ENCODE data around the gene CRYL1. TPM values are rescaled to one million over a fixed set of nuclear protein-coding genes. Genes with fewer than 3 reads are reported as not detected.

The CRYL1 gene
- total and polyA plus RNA-seq, 2 of the 8 experiments (the other 6 are each of a cell fraction or from before 2014, with no cell fraction given) = 1.9 to 6.4 TPM

DNA sequence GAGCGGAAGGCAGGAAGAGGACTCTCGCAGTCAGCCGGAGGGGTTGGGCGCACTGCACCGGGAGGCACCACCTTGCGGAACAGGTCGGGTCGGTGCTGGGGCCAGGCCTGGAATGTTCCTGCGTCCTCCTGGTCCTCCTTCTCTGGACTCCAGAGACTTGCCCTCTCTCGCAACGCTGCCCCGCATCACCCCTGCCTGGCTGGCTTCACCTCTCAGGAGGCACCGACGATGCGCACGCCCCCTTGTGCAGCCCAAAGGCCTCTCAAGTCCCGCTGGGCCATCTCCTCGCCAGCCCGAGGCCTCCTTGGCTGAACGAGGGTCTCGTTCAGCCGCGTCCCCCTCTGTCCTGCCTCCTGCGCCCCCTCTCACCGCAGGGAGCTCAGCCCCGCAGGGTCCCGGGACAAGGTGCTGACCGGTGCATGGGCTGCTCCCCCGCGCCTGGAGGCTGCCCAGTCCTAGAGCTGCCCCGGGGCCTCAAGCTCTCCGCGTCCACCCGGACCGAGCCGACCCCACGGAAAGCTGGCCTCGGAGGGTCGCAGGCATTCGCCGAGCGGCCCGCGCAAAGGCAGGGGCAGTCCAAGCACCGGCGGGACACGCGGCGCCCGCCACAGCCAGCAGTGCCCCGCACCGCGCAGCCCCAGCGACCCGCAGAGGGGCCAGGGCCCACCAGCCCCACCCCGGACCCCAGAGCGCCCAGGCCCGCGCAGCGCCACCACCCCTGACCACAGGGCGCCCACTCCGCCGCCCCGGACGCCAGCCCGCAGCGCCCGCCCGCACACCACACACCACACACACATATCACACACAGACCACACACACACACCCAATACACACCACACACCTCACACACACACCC lies 133.8 kb downstream of the CRYL1 start:
- Histone ChIP-seq H3K18ac (ENCODE audit: extremely low read depth, low read length) (no peak overlapping the region), H3K4ac (replicated peaks; ENCODE audit: insufficient read length, low read depth, low read length) (peak overlapping the region; percentile 80), H2AFZ (ENCODE audit: low read length) (no peak overlapping the region), H3K4me1 (replicated peaks in 1 of 4; ENCODE audit: control insufficient read depth in 3 of 4, insufficient read depth in 4 of 4, low read length in 3 of 4) (peaks cover 0 to 3% (median 0%) of the 10 kb centered on the region in 4 experiments; a peak in 1 of 7 replicates), H2BK5ac (ENCODE audit: low read depth, low read length) (no peak overlapping the region), H4K8ac (ENCODE audit: extremely low read depth, insufficient read depth, low read length) (no peak overlapping the region), H3K27me3 (replicated peaks in 1 of 4; ENCODE audit: control insufficient read depth in 3 of 4, extremely low read depth in 1 of 4, insufficient read depth in 3 of 4, low read length in 3 of 4) (no peaks in the 10 kb centered on the region), H3K4me3 (ENCODE audit: extremely low read depth in 1 of 4, insufficient read depth in 2 of 4, low read depth in 3 of 4, low read length in 4 of 4) (no peak overlapping the region), H3K14ac (ENCODE audit: insufficient read length) (no peak overlapping the region), H2BK120ac (replicated peaks; ENCODE audit: low read depth, low read length) (no peak overlapping the region), H3K79me1 (ENCODE audit: low read depth, low read length) (no peaks in the 10 kb centered on the region), H3K9ac (replicated peaks in 1 of 4; ENCODE audit: extremely low read depth in 1 of 4, low read depth in 3 of 4, low read length in 3 of 4) (no peak overlapping the region), H3K23me2 (ENCODE audit: low read depth, low read length) (peaks cover 25% of the 10 kb centered on the region), H2BK15ac (ENCODE audit: low read length) (0 out of 2 replicates have a peak overlapping the region, but pooled peaks have one; percentile 33), H3K23ac (ENCODE audit: insufficient read length) (no peak overlapping the region), H3K56ac (replicated peaks; ENCODE audit: insufficient read length, low read depth, low read length) (peak overlapping the region; percentile 96), H4K5ac (ENCODE audit: insufficient read length, low read depth, low read length) (no peak overlapping the region), H4K91ac (replicated peaks; ENCODE audit: insufficient read length, low read length) (peak overlapping the region; percentile 51), H3K79me2 (ENCODE audit: control insufficient read depth in 1 of 2, insufficient read depth in 2 of 2, low read length in 2 of 2) (no peaks in the 10 kb centered on the region), H2BK12ac (ENCODE audit: low read depth, low read length) (peak overlapping the region; percentile 52; the same call in 1 of the 2 replicates), H3K9me3 (ENCODE audit: insufficient read depth in 2 of 2, low read depth in 1 of 2, low read length in 1 of 2) (no peaks in the 10 kb centered on the region; a peak in 1 of 4 replicates), H3K4me2 (ENCODE audit: insufficient read depth in 1 of 2, low read depth in 2 of 2, low read length in 2 of 2) (no peak overlapping the region), H2BK20ac (ENCODE audit: low read length) (no peak overlapping the region), H4K20me1 (replicated peaks in 1 of 2; ENCODE audit: control insufficient read depth in 1 of 2, insufficient read depth in 2 of 2, low read length in 2 of 2) (peaks cover 0 to 21% of the 10 kb centered on the region in 2 experiments), H2AK5ac (ENCODE audit: low read depth, low read length) (peak overlapping the region; percentile 41; the same call in 1 of the 2 replicates), H3K36me3 (ENCODE audit: control insufficient read depth in 2 of 4, insufficient read depth in 4 of 4, low read length in 3 of 4) (no peaks in the 10 kb centered on the region; a peak in 1 of 8 replicates), H3K27ac (ENCODE audit: low read depth, low read length) (no peak overlapping the region)
- FAIRE-seq (no peak), DNase-seq (ENCODE audit: low read depth in 1 of 2, low spot score in 2 of 2) (peak in 1 of 2 experiments; percentile 53)
- 91% methylated on average over 18 of the region's 69 CpGs; no CpG with 5 or more reads in 1 of the 2 experiments for WGBS, 2 experiments (ENCODE audit: extremely low coverage in 1 of 2, insufficient coverage in 1 of 2, insufficient read length in 1 of 2, insufficient replicate concordance in 2 of 2, low coverage in 1 of 2, low lambda C conversion rate in 2 of 2, missing lambda C conversion rate in 1 of 2)
- ChIA-PET CTCF (ENCODE audit: partially characterized antibody) (no interaction called here), POLR2A (ENCODE audit: partially characterized antibody) (interaction anchor here (0.5 kb wide), 1 partner anchor 141 kb away, joined by 3 read pairs; no protein-coding TSS in a partner anchor)
- TF ChIP-seq POLR2AphosphoS5 (IDR thresholded peaks at IDR 0.05; ENCODE audit: low read depth, low read length) (no peak), PHF8 (conservative IDR thresholded peaks at IDR 0.05; ENCODE audit: low read depth, low read length) (no peak), KDM1A (IDR thresholded peaks at IDR 0.05; ENCODE audit: borderline replicate concordance, low read length) (no peak), MAFK (IDR thresholded peaks at IDR 0.05; ENCODE audit: low read depth, low read length) (no peak), TAF1 (IDR thresholded peaks at IDR 0.05; ENCODE audit: low read depth, low read length) (no peak), CREB1 (IDR thresholded peaks at IDR 0.05) (no peak), USF2 (IDR thresholded peaks at IDR 0.05; ENCODE audit: low read length) (no peak), CBX5 (IDR thresholded peaks at IDR 0.05; ENCODE audit: low read depth, low read length) (no peak), ASH2L (IDR thresholded peaks at IDR 0.05; ENCODE audit: low read length) (no peak)
- TF ChIP-seq, protein P1, sequence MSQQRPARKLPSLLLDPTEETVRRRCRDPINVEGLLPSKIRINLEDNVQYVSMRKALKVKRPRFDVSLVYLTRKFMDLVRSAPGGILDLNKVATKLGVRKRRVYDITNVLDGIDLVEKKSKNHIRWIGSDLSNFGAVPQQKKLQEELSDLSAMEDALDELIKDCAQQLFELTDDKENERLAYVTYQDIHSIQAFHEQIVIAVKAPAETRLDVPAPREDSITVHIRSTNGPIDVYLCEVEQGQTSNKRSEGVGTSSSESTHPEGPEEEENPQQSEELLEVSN (IDR thresholded peaks at IDR 0.05) = no peak
